PC-3 (cell line): ENCODE data around the gene TTC28. TPM values are rescaled to one million over a fixed set of nuclear protein-coding genes. Genes with fewer than 3 reads are reported as not detected.
"Not testable (repeated sequence)": the region's sequence is repeated elsewhere in the genome, so short reads cannot be mapped to it uniquely, and the experiment has no call there.

ENCODE experiments used
- ATAC-seq: fragments of 200-7000 bp; cut with Tn5 transposase; 2 replicates; pipeline ENCODE4 v1.9.1; 2020; ENCODE audit warnings: mild to moderate bottlenecking, moderate library complexity
- BruUV-seq: library from RNA; stranded (reverse); fragments of 400-500 nt; replicated peaks from 2 replicates; lab custom pipeline; 2021; lab: Mats Ljungman, UMichigan
- CTCF ChIA-PET: fragments of 300-600 bp; sonication (Branson Sonifier 250); formaldehyde crosslinking; loops from one replicate; lab custom pipeline; 2022; ENCODE audit warnings: antibody characterized with exemption; lab: Charles Lee
- POLR2A ChIA-PET: fragments of 300-600 bp; sonication (Branson Sonifier 250); formaldehyde crosslinking; loops from one replicate; lab custom pipeline; 2022; ENCODE audit warnings: antibody characterized with exemption; ENCODE audit not compliant: unreplicated experiment; lab: Charles Lee
- DNase-seq: peaks from one replicate; pipeline ENCODE4 v3.0.0-alpha.2; 2015
- H2AFZ ChIP-seq: fragments of 300-600 bp; sonication (generic); 2 replicates; pipeline ENCODE4 v1.6.0; 2016; ENCODE audit warnings: antibody characterized with exemption, low read length
- H3F3A ChIP-seq: fragments of 300-600 bp; sonication (generic); one replicate; pipeline ENCODE4 v1.6.0; 2017; ENCODE audit warnings: antibody characterized with exemption, low read length, control low read depth, mild to moderate bottlenecking; ENCODE audit not compliant: unreplicated experiment
- H3K27ac ChIP-seq: fragments of 300-600 bp; sonication (generic); 2 replicates; pipeline ENCODE4 v1.5.1; 2016; ENCODE audit warnings: mild to moderate bottlenecking, low read length
- H3K27me3 ChIP-seq: fragments of 300-600 bp; sonication (generic); 2 replicates; pipeline ENCODE4 v1.6.1; 2016; ENCODE audit warnings: low read length, mixed read lengths
- H3K36me3 ChIP-seq: fragments of 300-600 bp; sonication (generic); 2 replicates; pipeline ENCODE4 v1.6.1; 2016; ENCODE audit warnings: low read depth, mixed run types, low read length, mixed read lengths
- H3K4me1 ChIP-seq: fragments of 300-600 bp; sonication (generic); 2 replicates; pipeline ENCODE4 v1.5.1; 2016; ENCODE audit warnings: low read length; ENCODE audit not compliant: insufficient read depth
- H3K4me2 ChIP-seq: fragments of 300-600 bp; sonication (generic); 2 replicates; pipeline ENCODE4 v1.6.0; 2016; ENCODE audit warnings: low read length
- H3K4me3 ChIP-seq: fragments of 300-600 bp; sonication (generic); 2 replicates; pipeline ENCODE4 v1.5.1; 2016; ENCODE audit warnings: mild to moderate bottlenecking, low read length, mixed read lengths
- H3K79me2 ChIP-seq: fragments of 300-600 bp; sonication (generic); 2 replicates; pipeline ENCODE4 v1.6.1; 2017; ENCODE audit warnings: low read length, mixed read lengths
- H3K9ac ChIP-seq: fragments of 300-600 bp; sonication (generic); 2 replicates; pipeline ENCODE4 v1.6.0; 2016; ENCODE audit warnings: mild to moderate bottlenecking, low read length
- H3K9me2 ChIP-seq: fragments of 300-600 bp; sonication (generic); replicated peaks from 2 replicates; pipeline ENCODE4 v1.6.1; 2016; ENCODE audit warnings: mixed run types, low read length, mixed read lengths
- H3K9me3 ChIP-seq: fragments of 300-600 bp; sonication (generic); 2 replicates; pipeline ENCODE4 v1.6.1; 2016; ENCODE audit warnings: low read length, mixed read lengths
- H4K20me1 ChIP-seq: fragments of 300-600 bp; sonication (generic); 2 replicates; pipeline ENCODE4 v1.6.1; 2016; ENCODE audit warnings: low read length, mixed read lengths
- EZH2 ChIP-seq: fragments of 300-600 bp; sonication (generic); IDR thresholded peaks from one replicate; pipeline ENCODE4 v1.6.1; 2017; ENCODE audit warnings: antibody characterized with exemption, mild to moderate bottlenecking, low read length; ENCODE audit not compliant: unreplicated experiment
- EZH2phosphoT487 ChIP-seq: fragments of 300-600 bp; sonication (generic); IDR thresholded peaks from 2 replicates; pipeline ENCODE4 v1.6.1; 2018; ENCODE audit warnings: mild to moderate bottlenecking, antibody characterized with exemption, low read length, borderline replicate concordance
- intact Hi-C: fragments of 100-400 bp; cut with micrococcal nuclease; formaldehyde crosslinking; loops from 2 replicates; pipeline ENCODE4 v1.9.0; 2023
- total RNA-seq: library from RNA; depleted of rRNA; stranded (reverse); fragments of >200 nt; gene quantifications from 2 replicates; pipeline ENCODE4 v1.2.3, GENCODE V29; 2014
- TF ChIP-seq, protein P1 (sequence below): fragments of 300-600 bp; sonication (generic); conservative IDR thresholded peaks from 2 replicates; pipeline ENCODE4 v1.5.1; 2017; ENCODE audit warnings: antibody characterized with exemption, low read depth, mild to moderate bottlenecking, low read length

TTC28 gene
- total RNA-seq, 1 experiment from 2014 or later = 6.3 TPM

DNA sequence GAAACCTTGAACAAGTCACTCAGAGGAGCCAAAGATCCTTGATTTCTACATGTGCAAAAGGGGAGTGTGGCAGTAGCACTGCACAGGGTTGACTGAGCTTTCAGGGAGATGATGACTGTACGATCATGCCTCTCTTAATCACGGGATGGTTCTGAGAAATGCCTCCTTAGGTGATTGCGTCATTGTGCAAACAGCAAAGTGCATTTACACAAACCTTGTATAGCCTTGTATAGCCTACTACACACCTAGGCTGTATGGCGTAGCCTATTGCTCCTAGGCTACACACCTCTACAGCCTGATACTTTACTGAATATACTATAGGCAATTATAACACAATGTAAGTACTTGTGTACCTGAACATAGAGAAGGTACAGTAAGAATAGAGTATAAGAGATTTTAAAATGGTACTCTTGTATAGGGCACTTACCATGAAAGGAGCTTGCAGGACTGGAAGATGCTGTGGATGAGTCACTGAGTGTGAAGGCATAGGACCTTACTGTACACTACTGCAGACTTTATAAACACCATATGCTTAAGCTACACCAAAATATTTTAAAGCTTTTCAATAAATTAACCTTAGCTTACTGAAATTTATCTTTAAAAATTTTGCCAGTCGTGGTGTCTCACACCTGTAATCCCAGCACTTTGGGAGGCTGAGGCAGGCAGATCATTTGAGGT, 1.3 kb upstream of the TTC28 start:
- H4K20me1 ChIP-seq, H3K27ac ChIP-seq, H3K9me2 ChIP-seq, H2AFZ ChIP-seq, H3K4me3 ChIP-seq, POLR2A ChIA-PET, ATAC-seq, H3K9ac ChIP-seq, intact Hi-C loops, H3K79me2 ChIP-seq, BruUV-seq, H3K27me3 ChIP-seq, H3K4me1 ChIP-seq, H3K9me3 ChIP-seq, CTCF ChIA-PET, H3F3A ChIP-seq, H3K36me3 ChIP-seq, H3K4me2 ChIP-seq: not testable (repeated sequence)
- DNase-seq = peak; percentile 60

DNA sequence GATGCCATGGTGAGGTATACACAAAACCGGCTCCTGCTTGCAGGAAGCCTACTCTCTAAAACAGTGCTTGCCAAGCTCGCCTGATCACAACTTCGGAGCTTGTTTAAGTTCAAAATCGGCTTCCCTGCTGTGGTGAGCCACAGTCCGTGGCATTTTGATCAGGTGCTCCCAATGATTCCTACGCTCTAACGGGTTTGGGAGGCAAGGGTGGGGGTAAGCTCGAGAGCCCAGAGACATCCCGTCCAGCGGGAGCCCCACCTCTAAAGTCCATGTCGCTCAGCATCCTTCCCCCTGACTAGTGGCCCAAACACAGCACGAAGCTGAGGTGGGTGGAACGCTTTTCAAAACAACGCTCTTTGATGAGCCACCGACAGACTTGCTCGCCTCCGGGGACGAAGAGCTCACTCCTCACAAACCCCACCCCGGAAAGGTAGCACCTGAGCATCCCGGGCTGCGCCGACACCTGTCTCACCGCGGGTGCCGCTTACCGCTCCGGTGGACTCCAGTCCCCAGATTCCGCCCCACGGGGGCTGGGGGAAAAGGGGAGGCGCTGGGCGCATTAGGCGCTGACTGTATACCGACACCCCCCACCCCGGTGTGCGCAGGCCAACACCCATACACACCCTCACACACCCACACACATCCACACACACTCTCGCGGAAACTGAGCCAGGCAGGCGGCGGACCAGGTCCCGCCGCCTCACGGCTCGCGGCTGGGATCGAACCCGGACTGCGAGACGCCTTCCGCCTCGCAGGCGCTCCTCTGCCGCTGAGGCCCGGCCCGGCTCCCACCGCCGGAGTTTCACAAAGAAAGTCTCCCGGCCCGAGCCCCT, 646 bp downstream of the TTC28 start:
- H3K79me2 ChIP-seq, H3K9me2 ChIP-seq, DNase-seq, H3F3A ChIP-seq, H3K4me1 ChIP-seq, H3K36me3 ChIP-seq, POLR2A ChIA-PET, H3K9me3 ChIP-seq, H3K27me3 ChIP-seq, H3K27ac ChIP-seq, intact Hi-C loops, H4K20me1 ChIP-seq, CTCF ChIA-PET: not testable (repeated sequence)
- peak; percentile 22; the same call in 1 of the 2 replicates for ATAC-seq
- Histone ChIP-seq H3K9ac (peak overlapping the region; percentile 51; the same call in 1 of the 2 replicates), H2AFZ (peak overlapping the region; percentile 64; the same call in 1 of the 2 replicates), H3K4me3 (peak overlapping the region; percentile 67), H3K4me2 (peak overlapping the region; percentile 74)
- BruUV-seq = TSS peak; percentile 33

DNA sequence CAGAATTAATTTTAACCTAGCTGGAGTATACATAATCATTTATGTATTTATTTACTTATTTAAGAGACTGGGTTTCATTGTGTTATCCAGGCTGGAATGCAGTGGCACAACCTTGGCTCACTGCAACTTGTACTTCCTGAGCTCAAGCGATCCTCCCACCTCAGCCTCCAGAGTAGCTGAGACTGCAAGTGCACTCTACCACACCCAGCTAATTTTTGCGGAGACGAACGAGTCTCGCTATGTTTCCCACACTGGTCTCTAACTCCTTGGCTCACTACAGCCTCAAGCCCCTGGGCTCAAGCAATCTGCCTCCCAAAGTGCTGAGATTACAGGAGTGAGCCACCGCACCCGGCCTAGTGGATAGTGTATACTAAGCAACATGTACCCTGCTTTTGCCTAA, 1.5 kb downstream of the TTC28 start:
- ATAC-seq, H4K20me1 ChIP-seq, H3K9me3 ChIP-seq, H3K9ac ChIP-seq, H3K9me2 ChIP-seq, H3F3A ChIP-seq, H3K27me3 ChIP-seq, H3K4me2 ChIP-seq, H3K4me1 ChIP-seq, DNase-seq, H2AFZ ChIP-seq, H3K79me2 ChIP-seq, intact Hi-C loops, CTCF ChIA-PET, POLR2A ChIA-PET, BruUV-seq, H3K27ac ChIP-seq, H3K36me3 ChIP-seq, H3K4me3 ChIP-seq: not testable (repeated sequence)

DNA sequence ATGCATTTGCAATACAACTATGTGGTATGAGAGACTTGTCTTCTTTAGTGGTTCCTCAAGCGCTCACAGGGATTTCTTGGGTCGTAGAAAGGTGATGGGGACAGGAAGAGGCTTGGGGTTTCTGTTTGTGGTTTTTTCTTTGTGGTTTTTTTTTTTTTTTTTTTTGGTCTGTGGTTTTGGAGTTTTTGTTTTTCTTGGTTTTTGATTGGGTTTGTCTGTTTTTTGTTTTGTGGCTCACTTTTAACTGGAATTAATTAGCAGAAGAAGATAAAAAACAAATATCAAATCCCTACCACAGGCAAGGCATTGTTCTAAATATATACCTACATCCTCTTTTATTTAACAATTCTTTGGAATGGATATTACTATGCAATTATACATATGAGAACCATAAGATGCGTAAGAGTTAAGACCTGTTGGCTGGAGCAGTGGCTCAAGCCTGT, 5.5 kb downstream of the TTC28 start:
- Histone ChIP-seq H3K4me3 (no peak overlapping the region), H2AFZ (no peak overlapping the region), H3F3A (no peaks in the 10 kb centered on the region), H3K9me2 (no peaks in the 10 kb centered on the region), H3K4me2 (peak overlapping the region; percentile 28; the same call in 1 of the 2 replicates), H3K27me3 (no peaks in the 10 kb centered on the region), H3K9ac (no peak overlapping the region), H4K20me1 (no peaks in the 10 kb centered on the region), H3K9me3 (no peaks in the 10 kb centered on the region), H3K4me1 (peaks cover 4% of the 10 kb centered on the region; the same call in 1 of the 2 replicates), H3K79me2 (no peaks in the 10 kb centered on the region), H3K27ac (no peak overlapping the region), H3K36me3 (no peaks in the 10 kb centered on the region)
- no peak for ATAC-seq
- intact Hi-C loops = no loop called here
- TF ChIP-seq EZH2phosphoT487 (no peak), EZH2 (no peak)
- TF ChIP-seq, protein P1, sequence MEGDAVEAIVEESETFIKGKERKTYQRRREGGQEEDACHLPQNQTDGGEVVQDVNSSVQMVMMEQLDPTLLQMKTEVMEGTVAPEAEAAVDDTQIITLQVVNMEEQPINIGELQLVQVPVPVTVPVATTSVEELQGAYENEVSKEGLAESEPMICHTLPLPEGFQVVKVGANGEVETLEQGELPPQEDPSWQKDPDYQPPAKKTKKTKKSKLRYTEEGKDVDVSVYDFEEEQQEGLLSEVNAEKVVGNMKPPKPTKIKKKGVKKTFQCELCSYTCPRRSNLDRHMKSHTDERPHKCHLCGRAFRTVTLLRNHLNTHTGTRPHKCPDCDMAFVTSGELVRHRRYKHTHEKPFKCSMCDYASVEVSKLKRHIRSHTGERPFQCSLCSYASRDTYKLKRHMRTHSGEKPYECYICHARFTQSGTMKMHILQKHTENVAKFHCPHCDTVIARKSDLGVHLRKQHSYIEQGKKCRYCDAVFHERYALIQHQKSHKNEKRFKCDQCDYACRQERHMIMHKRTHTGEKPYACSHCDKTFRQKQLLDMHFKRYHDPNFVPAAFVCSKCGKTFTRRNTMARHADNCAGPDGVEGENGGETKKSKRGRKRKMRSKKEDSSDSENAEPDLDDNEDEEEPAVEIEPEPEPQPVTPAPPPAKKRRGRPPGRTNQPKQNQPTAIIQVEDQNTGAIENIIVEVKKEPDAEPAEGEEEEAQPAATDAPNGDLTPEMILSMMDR = no peak
- ChIA-PET CTCF (no interaction called here), POLR2A (interaction anchor here (0.7 kb wide), 1 partner anchor 36 kb away, joined by 3 read pairs; no protein-coding TSS in a partner anchor)
- BruUV-seq = no TSS peak
- peak; percentile 38 for DNase-seq
